Stimulated activated CD4-positive, alpha-beta T cell treated with anti-CD3 and anti-CD28 coated beads, Interleukin-2, amount 100 ng/mL, for 24 hours (primary cell): ENCODE results near the gene GNAT1.
"Not testable (repeated sequence)": the region's sequence is repeated elsewhere in the genome, so short reads cannot be mapped to it uniquely, and the experiment has no call there.

Experiments used
- DNase-seq, 2 donors: peaks; one replicate each; pipeline ENCODE4 v3.0.0-alpha.2; 2020

Gene GNAT1

GRCh38 chr3:50224639-50225038 is 33.2 kb downstream of the GNAT1 start:
- no peak for DNase-seq

GRCh38 chr3:50226888-50227389 is 35.5 kb downstream of the GNAT1 start:
- no peak for DNase-seq

- DNase-seq, result peak; percentile 90 to 93
Measured at GRCh38 chr3:50227390-50228183, 36.2 kb downstream of the GNAT1 start.

DNA sequence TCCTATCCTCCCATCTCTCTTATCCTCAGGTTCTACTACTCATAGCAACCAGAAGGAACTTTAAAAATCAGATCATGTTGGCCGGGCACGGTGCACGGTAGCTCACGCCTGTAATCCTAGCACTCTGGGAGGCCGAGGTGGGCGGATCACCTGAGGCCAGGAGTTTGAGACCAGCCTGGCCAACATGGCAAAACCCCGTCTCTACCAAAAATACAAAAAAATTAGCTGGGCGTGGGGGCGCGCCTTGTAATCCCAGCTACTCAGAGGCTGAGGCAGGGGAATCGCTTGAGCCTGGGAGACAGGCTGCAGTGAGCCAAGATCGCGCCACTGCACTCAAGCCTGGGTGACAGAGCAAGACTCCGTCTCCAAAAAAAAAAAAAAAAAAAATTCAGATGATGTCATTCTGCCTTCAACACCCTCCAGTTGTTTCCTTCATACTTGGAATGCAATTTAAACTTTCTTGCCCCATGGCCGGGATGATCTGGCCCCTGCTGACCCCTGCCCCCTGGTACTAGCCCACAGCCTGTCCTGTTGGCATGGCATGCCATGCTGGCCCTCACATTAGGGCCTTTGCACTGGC is 36.9 kb downstream of the GNAT1 start:
- not testable (repeated sequence) for DNase-seq

- no peak for DNase-seq
Measured at GRCh38 chr3:50229490-50229889, 38.1 kb downstream of the GNAT1 start.

GRCh38 chr3:50230104-50230793 is 38.8 kb downstream of the GNAT1 start:
- DNase-seq, result no peak

DNA sequence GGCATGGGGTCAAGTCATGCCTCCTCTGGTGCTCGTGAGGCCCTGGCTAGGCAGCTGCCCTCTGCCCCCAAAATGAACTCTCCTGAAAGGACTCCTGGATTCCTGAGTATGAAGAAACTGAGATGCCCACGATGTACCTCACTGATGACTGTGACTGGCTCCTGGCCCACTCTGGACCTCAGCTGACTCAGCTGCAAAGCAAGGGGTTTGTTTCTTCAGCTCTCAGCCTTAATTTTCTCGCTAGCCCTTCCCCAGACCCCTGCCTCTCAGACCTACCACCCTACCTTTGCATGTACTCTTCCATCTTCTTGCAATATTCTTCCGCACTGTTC is 39.4 kb downstream of the GNAT1 start:
- DNase-seq, result no peak

GRCh38 chr3:50231581-50231980 is 40.2 kb downstream of the GNAT1 start:
- no peak for DNase-seq

DNA sequence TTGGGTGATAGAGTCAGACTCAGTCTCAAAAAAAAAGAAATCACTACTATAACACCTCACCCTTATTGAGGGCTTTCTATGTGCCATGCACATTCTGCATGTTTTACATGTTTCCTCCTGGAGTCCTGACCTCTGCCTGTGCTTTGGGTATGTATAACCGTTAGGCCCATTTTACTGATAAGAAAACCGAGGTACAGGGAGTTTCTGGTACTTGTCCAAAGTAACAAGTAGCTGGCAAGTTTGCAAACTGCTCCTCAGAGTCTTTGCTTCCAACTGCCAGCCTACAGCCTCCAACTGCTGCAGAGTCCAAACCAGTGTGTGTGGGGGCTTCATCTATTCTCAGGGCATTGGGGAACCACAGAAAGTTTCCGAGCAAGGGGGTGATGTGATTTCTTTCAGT is 40.9 kb downstream of the GNAT1 start:
- no peak for DNase-seq

GRCh38 chr3:50233176-50233575 is 41.8 kb downstream of the GNAT1 start:
- DNase-seq, result no peak

GRCh38 chr3:50235716-50236483 is 44.5 kb downstream of the GNAT1 start, which contains the start of gene GNAI2:
Gene GNAI2 (plus strand): TSS chr3:50236204. CDS start chr3:50236336, 132 bp downstream.
- DNase-seq, result peak; percentile 99

DNA sequence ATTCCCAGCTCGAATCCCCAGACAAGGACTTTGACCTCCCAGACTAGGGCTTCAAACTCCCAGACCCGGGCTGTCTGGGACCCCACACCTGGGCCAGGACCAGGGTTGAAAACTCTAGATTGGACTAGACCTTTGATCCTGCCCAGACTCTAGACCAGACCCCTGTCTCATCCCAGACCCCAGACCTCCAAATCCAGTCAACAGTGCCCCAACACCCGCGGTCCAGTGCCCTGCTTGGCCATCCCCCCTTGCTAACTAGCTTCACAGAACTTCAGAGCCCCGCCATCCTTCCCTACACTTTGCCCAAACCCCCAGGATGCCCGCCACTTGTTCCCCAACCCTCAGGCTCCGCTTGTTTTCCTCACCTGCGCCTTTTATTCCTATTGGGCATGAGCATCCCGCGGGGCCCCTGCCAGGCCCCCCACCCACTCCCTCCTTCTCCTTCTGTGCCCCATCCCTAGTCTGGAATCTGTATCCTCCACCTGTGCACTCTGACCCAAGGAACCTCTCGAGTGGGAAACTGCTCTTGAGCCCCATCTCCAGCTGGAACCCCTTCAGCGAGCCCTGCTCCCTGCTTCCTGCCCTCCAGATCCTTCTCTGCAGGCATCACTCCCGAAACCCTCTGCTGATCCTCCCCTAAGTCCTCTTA is 45.2 kb downstream of the GNAT1 start:
- DNase-seq, result no peak

DNA sequence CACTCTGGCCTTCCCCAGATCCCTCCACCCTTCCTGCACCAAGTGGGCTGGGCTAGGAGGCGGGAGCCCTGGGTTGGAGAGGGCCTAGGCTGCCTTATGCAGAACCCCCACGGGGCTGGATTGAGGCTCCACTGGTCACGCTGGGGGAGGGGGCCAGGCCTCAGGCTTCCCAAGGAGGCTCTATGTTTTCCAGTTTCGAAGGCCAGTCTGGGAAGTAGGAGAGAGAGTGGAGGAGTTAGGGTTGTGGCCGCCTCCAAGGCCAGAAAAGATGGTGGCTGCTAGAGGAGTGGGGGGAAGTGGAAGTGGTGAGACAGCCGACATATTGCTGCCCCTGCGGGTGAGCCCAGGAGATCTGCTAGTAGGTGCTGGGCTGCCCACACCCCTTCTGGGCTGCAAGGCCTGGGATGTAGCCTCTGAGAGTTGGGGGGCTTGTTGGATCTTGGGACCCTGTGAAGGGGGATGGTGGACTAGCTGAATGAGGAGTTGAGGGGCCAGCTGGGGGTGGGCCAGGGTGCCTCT is 45.8 kb downstream of the GNAT1 start:
- peak in 1 of 2 donors; percentile 37 for DNase-seq

GRCh38 chr3:50237754-50238548 is 46.5 kb downstream of the GNAT1 start:
- peak; percentile 87 to 91 for DNase-seq

- peak in 1 of 2 donors; percentile 39 for DNase-seq
Measured at GRCh38 chr3:50238549-50239026, 47.2 kb downstream of the GNAT1 start.

DNA sequence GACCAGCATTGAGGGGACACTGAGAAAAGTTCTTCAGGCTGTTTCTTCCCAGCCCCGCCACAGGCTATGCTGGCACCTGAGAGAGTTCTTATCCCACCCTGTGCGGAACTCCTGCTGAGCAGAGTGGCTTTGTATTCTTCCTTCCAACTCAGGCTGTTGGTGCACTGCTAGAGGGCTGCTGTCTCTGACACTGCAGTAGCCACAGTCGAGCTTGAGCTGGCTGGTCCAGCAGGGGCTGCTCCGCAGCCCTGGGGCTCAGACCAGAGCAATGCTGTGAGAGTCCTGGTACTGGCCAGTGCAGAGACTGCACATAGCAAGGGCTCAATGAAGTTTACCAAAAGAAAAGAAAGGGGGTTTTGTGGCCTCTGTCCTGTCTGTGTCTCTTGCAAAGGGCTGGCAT is 48.2 kb downstream of the GNAT1 start:
- DNase-seq, result no peak

- DNase-seq, result no peak
Measured at GRCh38 chr3:50241163-50241562, 49.8 kb downstream of the GNAT1 start.

- DNase-seq, result no peak
Measured at GRCh38 chr3:50241713-50242380, 50.4 kb downstream of the GNAT1 start.

DNA sequence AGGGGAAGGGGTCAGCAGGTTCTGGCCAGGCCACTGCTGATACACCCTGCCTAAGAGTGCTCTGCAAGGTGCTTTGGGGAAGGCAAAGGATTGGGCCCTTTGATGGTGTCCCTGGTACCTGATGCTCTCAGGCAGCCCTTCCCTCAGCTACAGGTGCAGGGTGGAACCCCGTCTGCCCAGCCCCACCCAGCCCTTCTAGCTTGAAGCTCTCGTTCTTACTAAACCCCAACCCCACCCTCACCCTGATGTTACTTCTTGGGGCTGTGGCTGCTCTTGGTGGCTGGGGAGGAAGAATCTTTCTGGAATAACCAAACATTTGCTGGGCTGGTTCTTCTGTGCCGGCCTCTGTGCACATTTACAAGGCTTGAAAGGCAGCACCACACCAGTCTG is 51.0 kb downstream of the GNAT1 start:
- no peak for DNase-seq

GRCh38 chr3:50242851-50243542 is 51.6 kb downstream of the GNAT1 start:
- DNase-seq, result peak; percentile 52 to 53
